A673 (cell line): Measurements from ENCODE around the gene MYH10.

Experiments
- EZH2 ChIP-seq: fragments of 200-600 bp; sonication (generic); IDR thresholded peaks from 2 replicates; pipeline ENCODE4 v1.6.1; 2017; ENCODE audit warnings: borderline replicate concordance, low read depth, mild to moderate bottlenecking, mixed read lengths, antibody characterized with exemption, low read length; ENCODE audit not compliant: poor library complexity, severe bottlenecking
- TF ChIP-seq, protein P1 (sequence below): fragments of 300-800, 200-600 bp; sonication (generic); conservative IDR thresholded peaks from 2 replicates; pipeline ENCODE4 v1.5.1; 2017; ENCODE audit warnings: low read depth, mild to moderate bottlenecking, antibody characterized with exemption, low read length, moderate library complexity, mixed read lengths

DNA sequence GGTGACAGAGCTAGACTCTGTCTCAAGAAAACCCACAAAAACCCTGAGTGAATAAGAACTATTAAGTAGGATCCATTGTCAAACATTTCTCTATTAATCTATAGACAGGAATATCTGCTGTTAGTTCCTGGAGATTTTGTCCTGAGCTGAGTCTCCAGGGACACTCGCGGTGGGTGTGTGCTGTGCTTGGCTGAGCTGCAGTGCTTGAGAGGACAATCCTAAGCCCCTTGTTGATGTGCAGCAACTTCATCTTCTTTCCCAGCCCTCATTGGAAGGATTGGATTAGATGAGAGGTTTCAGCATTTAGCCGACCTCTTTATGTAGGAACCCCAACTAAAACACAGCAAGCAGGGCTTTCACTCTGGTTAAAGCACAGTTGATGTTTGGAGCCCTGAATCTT lies 161.5 kb downstream of the MYH10 start:
- no peak for TF ChIP-seq EZH2
- TF ChIP-seq, protein P1, sequence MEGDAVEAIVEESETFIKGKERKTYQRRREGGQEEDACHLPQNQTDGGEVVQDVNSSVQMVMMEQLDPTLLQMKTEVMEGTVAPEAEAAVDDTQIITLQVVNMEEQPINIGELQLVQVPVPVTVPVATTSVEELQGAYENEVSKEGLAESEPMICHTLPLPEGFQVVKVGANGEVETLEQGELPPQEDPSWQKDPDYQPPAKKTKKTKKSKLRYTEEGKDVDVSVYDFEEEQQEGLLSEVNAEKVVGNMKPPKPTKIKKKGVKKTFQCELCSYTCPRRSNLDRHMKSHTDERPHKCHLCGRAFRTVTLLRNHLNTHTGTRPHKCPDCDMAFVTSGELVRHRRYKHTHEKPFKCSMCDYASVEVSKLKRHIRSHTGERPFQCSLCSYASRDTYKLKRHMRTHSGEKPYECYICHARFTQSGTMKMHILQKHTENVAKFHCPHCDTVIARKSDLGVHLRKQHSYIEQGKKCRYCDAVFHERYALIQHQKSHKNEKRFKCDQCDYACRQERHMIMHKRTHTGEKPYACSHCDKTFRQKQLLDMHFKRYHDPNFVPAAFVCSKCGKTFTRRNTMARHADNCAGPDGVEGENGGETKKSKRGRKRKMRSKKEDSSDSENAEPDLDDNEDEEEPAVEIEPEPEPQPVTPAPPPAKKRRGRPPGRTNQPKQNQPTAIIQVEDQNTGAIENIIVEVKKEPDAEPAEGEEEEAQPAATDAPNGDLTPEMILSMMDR: no peak
